ENCODE results near the gene OGFOD2. TPM values are rescaled to one million over a fixed set of nuclear protein-coding genes. Genes with fewer than 3 reads are reported as not detected.

The OGFOD2 gene
- total and polyA plus RNA-seq, 11 donors = 4.4 to 19.7 (median 12.7) TPM

DNA sequence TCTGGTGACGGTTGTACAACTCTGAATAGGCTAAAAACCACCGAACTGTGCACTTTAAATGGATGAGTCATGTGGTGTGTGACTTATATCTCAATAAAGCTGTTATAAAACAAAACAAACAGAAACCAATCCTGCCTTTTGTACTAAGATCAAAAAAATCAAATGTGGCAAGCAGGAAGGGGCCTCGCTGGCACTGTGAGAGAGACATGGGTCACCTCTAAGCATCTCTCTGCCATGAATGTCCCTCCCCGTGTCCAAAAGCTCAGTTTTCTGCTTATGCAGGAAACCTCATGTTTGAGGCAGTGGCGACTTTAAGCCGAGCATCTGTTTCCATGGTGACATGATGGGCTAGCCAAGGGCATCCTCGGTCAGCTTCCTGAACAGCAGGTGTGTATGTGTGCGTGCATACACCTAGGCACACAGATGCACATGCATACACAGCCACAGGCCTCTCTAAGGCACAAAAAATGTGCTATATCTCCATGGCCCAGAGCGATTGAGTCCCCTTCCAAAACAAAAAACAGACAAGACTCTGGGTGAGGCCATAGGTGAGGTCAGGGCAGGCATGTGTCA, 49.9 kb downstream of the OGFOD2 start:
- Histone ChIP-seq H3K4me3 (no peak overlapping the region), H3K27me3 (no peaks in the 10 kb centered on the region), H3K27ac (no peak overlapping the region), H3K9me3 (no peaks in the 10 kb centered on the region), H3K4me1 (peaks cover 0 to 11% (median 0%) of the 10 kb centered on the region in 12 donors), H3K36me3 (peaks cover 0 to 22% (median 7%) of the 10 kb centered on the region in 9 donors)
- WGBS, 4 donors = 88 to 95% (median 89%) methylated on average over 7 to 9 of the region's 9 CpGs
- TF ChIP-seq, protein P1, sequence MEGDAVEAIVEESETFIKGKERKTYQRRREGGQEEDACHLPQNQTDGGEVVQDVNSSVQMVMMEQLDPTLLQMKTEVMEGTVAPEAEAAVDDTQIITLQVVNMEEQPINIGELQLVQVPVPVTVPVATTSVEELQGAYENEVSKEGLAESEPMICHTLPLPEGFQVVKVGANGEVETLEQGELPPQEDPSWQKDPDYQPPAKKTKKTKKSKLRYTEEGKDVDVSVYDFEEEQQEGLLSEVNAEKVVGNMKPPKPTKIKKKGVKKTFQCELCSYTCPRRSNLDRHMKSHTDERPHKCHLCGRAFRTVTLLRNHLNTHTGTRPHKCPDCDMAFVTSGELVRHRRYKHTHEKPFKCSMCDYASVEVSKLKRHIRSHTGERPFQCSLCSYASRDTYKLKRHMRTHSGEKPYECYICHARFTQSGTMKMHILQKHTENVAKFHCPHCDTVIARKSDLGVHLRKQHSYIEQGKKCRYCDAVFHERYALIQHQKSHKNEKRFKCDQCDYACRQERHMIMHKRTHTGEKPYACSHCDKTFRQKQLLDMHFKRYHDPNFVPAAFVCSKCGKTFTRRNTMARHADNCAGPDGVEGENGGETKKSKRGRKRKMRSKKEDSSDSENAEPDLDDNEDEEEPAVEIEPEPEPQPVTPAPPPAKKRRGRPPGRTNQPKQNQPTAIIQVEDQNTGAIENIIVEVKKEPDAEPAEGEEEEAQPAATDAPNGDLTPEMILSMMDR (IDR thresholded peaks at IDR 0.05) = no peak
- TF ChIP-seq POLR2A (IDR thresholded peaks at IDR 0.05) = no peak
- ATAC-seq = no peak
- intact Hi-C loops (cut with DNase I) = no loop called here
- DNase-seq = peak in 1 of 5 donors; percentile 7

DNA sequence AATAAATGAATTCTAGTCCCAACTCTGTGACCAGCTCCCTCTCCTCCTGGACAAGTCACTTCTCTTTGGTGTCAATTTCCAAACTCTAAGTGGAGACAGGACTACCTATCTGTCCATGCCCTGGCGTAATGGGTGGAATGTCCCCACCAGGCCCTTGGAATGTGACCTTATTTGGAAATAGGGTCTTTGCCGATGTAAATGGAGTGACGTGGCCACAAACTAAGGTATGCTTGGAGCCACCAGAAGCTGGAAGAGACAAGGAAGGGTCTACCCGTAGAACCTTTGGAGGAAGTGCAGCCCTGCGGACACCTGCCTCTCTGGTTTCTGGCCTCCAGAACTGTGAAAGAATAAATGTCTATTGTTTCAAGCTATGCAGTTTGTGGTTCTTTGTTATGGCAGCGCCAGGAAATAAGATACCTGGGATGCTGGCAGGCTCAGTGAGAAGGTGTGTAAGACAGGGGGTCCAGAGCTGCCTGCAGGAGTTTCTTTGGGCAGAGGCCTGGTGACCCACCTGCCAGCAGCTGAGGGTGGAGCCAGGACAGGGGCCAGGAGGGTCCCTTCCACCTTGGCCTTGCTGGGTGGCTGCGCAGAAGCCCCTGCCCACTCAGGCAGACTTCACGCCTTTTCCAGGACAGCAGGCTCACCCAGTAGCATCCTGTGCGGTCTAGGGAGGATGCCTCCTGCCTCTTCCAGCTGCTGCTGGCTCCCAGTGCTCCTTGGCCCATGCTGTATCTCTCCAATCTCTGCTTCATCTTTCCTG, 51.2 kb downstream of the OGFOD2 start:
- peaks cover 0 to 31% (median 13%) of the 10 kb centered on the region in 9 donors for H3K36me3 ChIP-seq
- ATAC-seq (no peak), DNase-seq (peak in 1 of 5 donors; percentile 4)
- H3K9me3 ChIP-seq = no peaks in the 10 kb centered on the region
- WGBS, 4 donors = 85 to 91% (median 87%) methylated on average over 8 to 9 of the region's 9 CpGs
- H3K4me3 ChIP-seq = no peak overlapping the region
- H3K4me1 ChIP-seq = peaks cover 0 to 8% (median 0%) of the 10 kb centered on the region in 12 donors
- TF ChIP-seq, protein P1 (IDR thresholded peaks at IDR 0.05) = no peak
- no peak for TF ChIP-seq POLR2A (IDR thresholded peaks at IDR 0.05)
- H3K27me3 ChIP-seq = no peaks in the 10 kb centered on the region
- no peak overlapping the region for H3K27ac ChIP-seq
- intact Hi-C loops (cut with DNase I) = no loop called here

DNA sequence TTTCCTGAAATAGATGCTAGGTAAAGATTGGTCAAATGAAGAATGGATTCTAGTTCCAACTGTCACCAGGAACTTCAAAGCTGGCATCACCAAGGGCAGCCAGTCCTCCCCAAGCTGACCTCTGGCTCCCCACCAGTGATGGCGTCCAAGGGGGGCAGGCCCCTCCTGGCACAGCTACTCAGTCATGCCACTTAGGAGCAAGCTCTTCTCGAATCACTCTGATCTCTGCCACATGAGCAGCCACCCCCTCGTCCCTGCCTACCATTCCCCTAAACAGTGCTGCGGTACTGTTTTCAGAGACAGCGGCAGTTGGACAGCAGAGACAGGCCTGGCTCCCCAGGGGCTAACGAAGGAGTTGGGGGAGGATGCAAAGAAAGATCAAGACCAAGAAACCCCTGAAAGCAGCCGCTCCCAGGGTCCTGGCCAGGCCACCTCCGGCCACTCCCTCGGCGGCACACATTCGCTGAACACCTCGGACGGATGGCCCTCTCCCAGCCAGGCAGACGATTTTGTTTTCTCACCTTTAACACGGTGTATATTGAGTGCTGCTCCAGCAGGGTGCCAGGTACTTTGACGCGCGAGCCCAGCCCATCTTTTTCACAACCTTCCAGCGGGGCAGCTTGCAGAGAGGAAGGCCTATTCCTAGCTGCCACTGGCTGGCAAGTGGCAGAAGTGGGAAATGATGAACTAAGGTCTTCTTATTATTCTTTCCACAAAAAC, 52.8 kb downstream of the OGFOD2 start:
- no peak overlapping the region for H3K4me3 ChIP-seq
- H3K9me3 ChIP-seq = no peaks in the 10 kb centered on the region
- intact Hi-C loops (cut with DNase I) = no loop called here
- 74 to 79% (median 76%) methylated on average over 19 of the region's 19 CpGs for WGBS, 4 donors
- DNase-seq (peak in 2 of 5 donors; percentile 28 to 38), ATAC-seq (peak in 3 of 4 donors; percentile 8 to 49 (median 30))
- no peak for TF ChIP-seq POLR2A (IDR thresholded peaks at IDR 0.05)
- TF ChIP-seq, protein P1 (IDR thresholded peaks at IDR 0.05) = no peak
- H3K27ac ChIP-seq = no peak overlapping the region
- peaks cover 0 to 8% (median 0%) of the 10 kb centered on the region in 12 donors for H3K4me1 ChIP-seq
- peaks cover 0 to 39% (median 14%) of the 10 kb centered on the region in 9 donors for H3K36me3 ChIP-seq
- no peaks in the 10 kb centered on the region for H3K27me3 ChIP-seq

DNA sequence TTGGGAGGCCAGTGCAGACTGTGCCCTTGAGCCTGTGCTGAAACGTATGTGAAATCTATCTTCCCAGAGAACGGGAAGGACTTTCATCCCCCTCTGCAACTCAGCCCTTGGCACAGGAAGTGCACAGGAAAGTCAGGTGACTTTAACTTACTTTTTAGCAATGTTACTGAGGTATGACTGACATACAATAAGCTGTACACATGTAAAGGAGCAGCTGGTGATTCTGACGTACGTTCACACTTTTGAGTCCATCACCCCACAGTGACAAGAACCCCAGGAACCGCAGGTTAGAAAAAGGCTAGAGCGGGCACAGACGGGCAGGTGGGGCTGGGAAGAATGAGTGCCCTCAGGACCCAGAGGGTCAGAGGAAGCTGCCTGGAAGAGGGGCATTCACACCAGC, 53.4 kb downstream of the OGFOD2 start:
- H3K36me3 ChIP-seq = peaks cover 0 to 44% (median 19%) of the 10 kb centered on the region in 9 donors
- no peaks in the 10 kb centered on the region for H3K27me3 ChIP-seq
- DNase-seq (no peak), ATAC-seq (no peak)
- no peak overlapping the region for H3K4me3 ChIP-seq
- 74 to 82% (median 76%) methylated on average over 7 of the region's 7 CpGs for WGBS, 4 donors
- H3K27ac ChIP-seq = no peak overlapping the region
- TF ChIP-seq, protein P1 (IDR thresholded peaks at IDR 0.05) = no peak
- no peak for TF ChIP-seq POLR2A (IDR thresholded peaks at IDR 0.05)
- intact Hi-C loops (cut with DNase I) = no loop called here
- peaks cover 0 to 8% (median 0%) of the 10 kb centered on the region in 12 donors for H3K4me1 ChIP-seq
- H3K9me3 ChIP-seq = no peaks in the 10 kb centered on the region

All from heart left ventricle (tissue), 16 donors.